GM19452 (cell line): Measurements from ENCODE around the gene PPP6R1.
A peak's percentile ranks its signal among the peaks of the same experiment; 100 is the strongest.

Experiments used
- ATAC-seq: cut with Tn5 transposase; IDR thresholded peaks from one replicate; pipeline ENCODE4 v1.9.1; 2021; ENCODE audit not compliant: unreplicated experiment

The PPP6R1 gene

DNA sequence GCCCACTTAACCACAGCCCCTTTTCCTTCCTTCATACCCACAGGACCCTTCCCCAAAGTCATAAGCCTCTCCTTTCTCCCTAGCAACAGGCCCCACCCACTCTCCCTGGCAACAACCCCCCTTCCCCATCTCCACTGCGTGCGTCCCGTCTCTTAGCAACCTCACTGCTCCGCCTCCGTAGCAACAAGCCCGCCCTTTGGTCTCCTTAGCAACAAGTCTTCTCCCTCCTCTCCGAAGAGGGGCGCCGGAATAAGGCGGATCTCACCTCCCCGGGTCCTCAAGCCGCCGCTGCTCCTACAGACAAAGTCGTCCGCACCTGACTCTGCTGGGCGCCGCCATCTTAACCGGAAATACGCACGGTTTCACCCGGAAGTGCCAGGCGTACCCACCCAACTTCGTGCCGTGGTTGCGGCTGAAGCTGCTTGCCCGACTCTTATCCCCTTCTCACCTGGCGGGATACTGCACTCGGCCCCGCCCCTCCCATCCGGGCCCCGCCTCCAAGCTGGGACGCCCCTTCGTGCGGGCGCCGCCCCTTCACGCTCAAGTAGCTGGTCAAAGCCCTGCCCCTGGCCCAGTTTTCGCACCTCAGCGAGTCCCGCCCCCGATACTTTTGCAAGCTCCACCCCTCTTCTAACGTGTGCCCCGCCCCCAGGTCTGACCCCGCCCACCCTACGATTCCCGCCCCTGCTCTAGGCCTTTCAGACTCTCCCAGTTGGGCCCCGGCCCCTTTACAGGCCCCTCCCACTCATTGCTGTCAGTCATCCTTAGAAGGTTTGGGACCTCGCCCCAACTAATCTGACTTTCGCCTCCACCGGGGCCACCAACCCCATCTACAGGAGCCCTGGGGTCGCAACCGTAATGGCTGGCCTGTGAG lies 21.2 kb upstream of the PPP6R1 start, which contains the start of gene HSPBP1:
Gene HSPBP1, minus strand, starts transcription at position 341 of the 874 bp plus-strand sequence. CDS start 502 bp downstream, outside the sequence.
- no peak for ATAC-seq

DNA sequence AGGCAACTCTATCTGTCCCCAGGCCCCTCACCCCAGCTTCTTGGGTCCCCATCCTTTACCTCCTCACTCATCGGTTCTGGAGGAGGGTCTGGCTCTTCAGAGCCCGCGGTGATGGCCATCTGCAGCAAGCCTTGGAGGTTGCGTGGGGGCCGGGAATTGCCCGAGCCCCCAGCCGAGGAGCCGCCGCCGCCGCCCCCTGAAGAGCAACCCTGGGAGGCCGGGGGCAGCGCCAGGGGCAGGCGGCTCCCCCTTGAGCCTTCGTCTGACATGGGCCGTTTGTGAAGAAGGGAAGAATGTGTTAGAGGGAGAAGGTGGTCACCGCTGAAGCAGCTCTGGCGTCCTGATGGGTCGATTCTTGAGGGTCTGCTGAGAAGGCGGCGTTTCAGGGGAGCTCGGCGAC lies 20.5 kb upstream of the PPP6R1 start:
- no peak for ATAC-seq

DNA sequence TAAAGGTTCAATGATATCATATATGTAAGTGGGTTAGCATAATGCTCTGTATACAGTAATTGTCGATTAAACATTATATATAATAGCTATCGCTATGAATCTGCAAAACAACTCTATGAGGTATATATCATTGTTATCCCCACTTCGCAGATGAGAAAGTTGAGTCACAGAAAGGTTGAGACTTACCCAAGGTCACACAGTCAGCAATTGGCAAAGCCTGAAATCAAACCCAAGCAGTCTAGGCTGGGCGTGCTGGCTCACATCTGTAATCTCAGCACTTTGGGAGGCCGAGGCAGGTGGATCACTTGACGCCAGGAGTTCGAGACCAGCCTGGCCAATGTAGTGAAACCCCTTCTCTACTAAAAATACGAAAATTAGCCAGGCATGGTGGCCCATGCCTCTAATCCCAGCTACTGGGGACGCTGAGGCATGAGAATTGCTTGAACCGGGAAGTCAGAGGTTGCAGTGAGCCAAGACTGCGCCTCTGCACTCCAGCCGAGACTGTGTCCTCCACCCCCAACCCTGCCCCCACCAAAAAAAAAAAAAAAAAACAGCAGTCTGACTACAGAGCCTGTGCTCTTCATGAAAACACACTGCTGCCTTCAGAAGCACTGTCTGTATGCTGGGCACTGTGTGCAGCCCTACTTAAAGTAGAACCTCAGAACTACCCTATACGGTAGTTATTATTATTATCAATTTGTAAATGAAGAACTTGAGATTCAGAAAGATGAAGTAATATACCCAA lies 19.7 kb upstream of the PPP6R1 start:
- ATAC-seq: no peak

DNA sequence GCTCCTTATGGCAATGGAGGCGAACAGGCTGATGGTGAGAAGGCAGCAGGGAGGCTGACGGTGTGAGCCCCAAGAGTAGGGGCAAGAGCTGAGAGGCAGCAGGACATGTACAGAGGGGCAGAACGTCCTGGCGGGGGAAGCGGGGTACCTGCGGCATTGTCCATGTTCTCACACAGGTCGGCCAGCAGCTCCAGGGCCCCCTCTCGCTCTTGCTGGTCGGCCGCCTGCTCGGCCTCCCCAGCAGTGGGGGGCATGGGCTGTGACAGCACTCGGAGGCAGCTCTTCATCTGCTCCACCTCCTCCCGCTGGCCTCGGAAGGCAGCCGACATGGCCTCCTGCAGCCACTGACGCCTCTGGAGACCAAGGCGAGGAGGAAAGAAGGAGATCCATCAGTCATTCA lies 18.7 kb upstream of the PPP6R1 start:
- no peak for ATAC-seq

DNA sequence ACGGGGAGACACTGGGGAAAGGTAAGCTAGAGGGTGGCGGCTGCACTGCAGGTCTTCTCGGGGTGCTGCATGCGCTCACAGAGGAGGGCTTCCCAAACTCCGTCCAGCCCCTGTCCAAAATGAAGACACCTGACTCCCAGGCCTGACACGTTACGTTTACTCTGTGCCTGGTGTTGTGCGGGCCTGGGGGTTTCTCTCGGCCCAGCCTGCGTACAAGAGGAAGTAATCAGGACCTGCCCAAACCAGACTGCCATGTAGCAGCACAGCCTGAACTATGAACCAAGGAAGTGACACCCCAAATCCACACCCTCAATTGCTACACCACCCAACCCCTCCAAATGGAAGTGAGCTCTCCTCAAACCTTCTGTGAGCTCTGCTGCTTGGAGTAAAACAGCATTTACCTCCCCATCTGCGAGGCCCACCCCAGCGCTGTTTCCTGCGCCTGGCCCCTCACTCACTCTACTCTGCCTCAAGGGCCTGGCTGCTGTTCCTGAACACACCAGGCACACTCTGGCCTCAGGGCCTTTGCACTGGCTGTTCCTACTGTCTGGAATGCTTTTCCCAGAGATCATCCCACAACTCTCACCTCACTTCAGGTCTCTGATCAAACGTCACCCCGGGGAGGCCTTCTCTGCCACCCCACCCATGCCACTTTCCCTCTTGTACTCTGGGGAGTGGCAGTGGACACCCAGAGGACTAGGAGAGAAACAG lies 18.1 kb upstream of the PPP6R1 start:
- peak; percentile 13 for ATAC-seq

DNA sequence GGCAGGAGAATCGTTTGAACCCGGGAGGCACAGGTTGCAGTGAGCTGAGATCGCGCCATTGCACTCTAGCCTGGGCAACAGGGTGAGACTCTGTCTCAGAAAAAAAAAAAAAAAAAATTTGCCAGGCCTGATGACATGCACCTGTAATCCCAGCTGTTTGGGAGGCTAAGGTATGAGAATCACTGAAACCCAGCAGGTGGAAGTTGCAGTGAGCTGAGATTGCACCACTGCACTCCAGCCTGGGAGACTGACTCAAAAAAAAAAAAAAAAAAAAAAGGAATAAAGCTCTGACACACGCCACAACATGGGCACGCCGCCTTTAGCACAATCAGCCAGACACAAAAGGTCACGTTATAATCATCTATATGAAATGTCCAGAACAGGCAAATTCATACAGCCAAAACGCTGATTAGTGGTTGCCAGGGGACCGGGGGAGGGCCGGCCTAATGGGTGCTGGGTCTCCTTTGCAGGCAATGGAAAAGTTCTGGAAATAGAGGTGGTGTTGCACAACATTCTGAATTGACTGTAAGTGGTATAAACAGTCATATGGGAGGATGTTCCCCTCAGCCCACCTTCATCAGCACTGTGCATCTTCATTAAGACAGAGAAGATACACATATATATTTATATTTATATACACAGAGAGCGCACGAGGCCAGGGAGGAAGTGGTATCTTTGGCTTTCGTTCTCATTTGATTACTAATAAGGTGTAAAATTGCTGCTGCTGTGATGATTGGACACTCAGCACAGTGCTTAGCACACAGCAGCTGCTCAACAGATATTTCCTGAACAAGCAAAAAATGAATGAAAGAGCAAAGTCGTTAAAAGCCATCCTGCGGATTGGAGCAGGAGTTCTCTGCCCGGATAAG lies 17.3 kb upstream of the PPP6R1 start:
- ATAC-seq: peak; percentile 56

DNA sequence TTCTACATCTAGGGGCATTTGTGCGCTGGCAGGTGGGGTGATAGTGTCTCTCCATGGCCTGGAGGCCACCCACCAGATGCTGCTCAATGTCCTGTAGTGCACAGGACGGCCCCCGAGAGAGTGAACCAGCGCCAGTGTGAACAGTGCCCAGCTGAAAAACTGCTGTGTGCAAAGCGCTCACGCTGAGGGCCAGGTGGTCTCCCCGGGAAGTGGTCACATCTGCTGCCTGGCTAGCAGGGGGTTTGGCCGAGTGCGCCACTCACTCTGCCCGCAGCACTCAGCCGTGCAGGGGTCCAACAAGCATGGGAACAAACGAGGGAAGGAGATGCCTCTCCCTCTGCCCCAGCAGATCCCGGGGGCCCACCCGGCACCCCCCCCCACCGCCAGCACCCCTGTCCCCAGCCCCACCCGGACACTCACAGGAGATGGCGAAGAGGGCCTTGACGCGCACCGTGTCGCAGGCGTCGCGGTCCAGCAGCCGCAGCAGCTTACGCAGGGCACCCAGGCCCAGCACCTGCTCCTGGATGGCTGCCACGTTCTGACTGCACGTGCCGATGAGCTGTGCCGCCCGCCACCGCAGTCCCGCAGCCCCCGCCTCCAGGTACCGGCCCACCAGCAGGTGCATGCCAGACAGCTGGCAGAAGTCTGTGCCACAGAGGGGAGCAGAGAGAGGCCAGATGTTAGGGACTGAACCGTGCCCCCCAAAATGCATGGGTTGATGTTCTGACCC lies 15.3 kb upstream of the PPP6R1 start:
- ATAC-seq: no peak

DNA sequence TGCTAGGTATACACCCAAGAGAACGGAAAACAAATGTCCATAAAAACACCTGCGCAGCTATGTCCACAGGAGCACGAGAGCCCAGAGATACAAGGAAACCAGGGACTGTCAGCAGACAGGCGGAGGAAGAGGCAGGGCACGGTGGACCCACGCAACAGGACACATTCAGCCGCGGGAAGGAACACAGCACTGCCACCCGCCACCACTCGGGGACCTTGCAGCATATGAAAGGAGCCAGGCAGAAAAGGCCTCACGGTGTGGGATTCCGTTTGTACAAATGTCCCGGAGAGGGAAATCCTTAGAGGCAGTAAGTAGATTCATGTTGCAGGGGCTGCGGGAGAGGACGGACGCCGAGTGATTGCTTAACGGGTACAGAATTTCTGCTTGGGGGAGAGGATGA lies 13.3 kb upstream of the PPP6R1 start:
- no peak for ATAC-seq

DNA sequence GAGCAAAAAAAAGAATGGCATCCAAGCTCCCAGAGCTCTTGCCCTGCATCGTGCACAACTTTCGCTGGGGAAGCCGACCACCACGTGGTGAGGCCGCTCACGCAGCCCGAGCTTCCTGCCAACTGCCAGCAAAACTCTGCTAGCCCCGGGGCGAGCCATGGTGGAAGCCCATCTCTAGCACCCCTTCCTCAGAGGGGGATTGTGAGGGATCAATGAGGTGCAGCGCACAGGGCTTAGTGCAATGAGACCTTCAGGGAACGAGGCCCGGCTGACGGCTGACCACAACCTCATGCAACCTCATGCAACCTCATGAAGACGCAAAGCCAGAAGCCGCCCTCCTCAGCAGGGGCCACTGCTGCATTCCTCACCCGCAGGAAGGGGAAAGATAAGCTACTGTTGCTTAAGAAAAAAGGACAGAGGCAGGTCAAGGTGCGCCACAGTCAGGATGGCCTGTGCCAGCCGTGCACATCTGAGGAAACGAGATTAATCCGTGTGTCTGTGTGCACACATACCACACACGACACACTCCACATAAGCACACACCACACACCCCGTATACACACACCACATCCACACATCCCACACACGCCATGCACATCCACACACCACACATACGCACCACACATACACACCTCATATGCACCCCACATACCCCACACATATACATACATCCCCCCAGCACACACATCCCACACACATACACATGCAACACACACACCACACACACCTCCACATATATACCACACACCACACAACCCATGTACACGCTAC lies 11.5 kb upstream of the PPP6R1 start:
- ATAC-seq: no peak

DNA sequence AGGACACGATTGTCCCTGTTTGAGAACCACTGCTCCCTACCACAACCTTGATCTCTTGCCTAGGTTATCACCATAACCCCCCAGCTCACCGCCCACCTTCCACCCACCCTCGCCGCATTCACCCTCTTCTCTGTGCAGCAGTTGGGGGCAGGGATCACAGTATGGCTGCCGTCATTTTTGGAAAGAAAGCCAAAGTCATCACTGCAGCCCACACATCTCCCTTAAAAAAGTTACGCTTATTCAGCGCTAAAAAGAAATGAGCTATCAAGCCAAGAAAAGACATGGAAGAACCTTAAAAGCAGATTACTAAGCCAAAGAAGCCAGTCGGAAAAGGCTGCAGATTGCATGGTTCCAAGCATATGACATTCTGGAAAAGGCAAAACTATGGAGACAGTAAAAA lies 10.5 kb upstream of the PPP6R1 start:
- no peak for ATAC-seq

DNA sequence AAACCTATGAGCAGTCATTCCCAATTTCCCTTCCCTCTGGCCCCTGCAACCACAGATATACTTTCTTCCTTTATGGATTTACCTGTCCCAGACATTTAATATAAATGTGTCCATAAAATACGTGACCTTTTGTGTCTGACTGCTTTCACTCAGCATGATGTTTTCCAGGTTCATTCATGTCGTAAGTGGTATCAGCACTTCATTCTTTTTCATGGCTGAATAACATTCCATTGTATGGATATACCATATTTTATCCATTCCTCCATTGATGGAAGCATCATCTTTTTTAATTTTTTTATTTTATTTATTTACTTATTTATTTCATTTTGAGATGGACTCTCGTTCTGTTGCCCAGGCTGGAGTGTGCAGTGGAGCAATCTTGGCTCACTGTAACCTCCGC lies 8.0 kb upstream of the PPP6R1 start:
- ATAC-seq: no peak

DNA sequence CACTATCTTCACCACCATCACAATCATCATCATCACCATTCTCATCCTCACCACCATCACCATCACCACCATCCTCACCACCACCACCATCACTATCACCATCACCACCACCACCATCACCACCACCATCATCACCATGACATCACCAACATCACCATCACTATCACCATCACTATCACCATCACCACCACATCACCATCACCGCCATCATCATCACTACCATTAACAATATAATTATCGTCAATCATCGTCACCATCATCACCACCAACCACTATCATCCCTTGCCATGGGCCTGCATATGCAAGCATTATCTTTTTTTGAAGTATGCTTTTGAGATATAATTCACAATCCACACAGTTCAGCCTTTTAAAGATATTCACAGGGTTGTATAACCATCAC lies 7.6 kb upstream of the PPP6R1 start:
- no peak for ATAC-seq

DNA sequence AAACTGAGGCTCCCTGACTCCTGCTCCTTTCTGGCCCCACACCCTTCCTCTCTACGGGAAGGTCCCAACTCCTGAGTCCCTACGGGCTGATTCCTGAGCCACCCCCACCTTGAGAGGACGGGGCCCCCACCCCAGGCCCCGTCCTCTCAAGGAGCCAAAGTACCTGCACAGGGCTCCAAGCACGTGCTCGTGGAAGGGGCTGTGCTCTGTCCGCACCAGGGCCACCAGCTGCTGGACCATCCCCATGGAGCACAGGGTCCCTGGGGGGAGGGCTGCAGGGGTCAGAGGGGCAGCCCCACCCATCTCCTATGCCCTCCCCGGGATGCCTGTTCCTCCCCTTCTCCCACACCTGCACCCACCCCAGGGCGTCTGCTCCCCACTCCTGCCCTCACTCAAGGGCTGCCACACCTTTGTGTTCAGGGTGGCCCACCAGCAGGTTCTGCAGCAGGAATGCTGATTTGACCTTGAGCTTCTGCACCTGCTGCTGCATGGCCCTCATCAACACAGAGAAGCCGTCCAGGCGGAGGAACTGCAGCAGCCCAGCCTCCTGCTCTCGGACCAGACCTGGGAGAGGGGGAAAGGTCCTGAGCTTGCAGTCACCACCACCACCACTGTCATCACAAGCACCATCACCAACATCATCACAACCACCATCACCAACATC lies 7.0 kb upstream of the PPP6R1 start:
- ATAC-seq: no peak

DNA sequence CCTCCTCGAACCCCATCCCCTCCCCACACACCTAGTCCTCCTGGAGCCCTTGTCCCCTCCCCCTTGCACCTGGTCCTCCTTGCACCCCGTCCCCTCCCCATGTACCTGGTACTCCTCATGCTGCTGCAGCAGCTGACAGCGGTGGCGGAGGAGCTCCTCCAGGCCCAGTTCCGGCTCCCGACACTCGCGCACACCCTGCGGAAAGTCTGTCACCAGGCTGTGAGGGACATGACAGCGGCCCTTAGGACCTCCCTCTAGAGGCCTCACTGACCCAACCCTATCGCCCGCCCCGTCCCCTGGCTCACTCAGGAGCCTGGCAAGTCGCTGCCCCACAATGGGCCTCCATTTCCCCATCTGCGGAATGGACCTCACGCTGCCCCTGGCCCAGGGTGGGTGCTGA lies 6.4 kb upstream of the PPP6R1 start:
- no peak for ATAC-seq

DNA sequence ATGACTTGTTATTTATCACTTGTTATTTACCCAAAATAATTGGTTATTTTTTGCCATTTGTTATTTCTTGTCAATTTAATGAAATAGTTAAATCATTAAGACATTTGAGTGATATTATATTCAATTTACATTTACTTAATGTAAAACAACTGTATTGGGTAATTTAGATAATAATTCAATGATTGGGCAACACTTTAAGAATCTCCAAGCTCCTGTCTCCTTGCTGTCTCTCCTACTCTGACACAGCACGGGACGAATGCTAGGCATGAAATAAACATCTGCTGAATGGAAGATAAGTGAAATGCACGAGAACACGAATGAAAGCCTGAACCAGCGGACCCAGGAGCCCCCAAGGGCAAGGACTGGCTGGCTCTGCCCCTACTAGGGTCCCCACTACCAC lies 5.7 kb upstream of the PPP6R1 start:
- no peak for ATAC-seq

DNA sequence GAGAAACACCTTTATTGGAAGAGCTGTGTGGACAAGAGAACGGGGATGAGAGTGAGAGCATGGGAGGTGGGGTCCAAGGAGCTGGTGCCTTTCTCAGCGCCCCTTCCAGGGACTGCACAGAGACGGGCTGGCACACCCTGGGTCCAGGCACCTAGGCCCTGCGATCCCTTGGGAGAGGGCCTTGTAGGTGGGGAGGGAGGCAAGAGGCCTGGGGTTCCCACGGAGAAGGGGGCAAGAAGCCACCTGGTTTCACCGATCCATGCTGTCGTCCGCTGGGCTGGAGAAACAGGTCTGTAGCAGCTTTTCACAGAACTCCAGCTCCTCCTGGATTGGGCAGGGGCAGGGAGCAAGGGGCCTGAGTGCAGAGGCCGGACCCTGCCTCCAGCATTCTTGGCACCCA lies 3.5 kb upstream of the PPP6R1 start:
- no peak for ATAC-seq

DNA sequence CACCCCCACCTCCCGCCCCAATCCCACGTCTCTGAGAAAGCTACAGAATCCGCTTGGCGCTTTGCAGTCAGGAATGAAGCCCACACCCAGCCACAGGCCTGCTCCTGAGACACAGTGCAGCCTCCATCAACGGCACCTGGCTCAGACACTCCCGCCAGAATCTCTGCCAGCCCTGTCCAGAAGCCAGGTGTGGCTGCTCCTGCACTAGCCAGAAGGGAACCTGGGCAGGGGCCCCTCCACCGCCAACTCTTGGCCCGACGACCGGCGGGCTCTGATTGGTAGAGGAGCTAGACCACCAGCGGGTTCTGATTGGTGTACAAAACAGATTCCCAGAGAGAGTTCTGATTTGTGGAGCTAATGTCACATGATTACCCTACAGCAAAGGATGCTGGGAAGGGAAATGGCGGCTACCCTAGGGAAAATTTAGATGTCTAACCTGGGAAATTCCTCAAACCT lies 2.9 kb upstream of the PPP6R1 start:
- ATAC-seq: no peak

DNA sequence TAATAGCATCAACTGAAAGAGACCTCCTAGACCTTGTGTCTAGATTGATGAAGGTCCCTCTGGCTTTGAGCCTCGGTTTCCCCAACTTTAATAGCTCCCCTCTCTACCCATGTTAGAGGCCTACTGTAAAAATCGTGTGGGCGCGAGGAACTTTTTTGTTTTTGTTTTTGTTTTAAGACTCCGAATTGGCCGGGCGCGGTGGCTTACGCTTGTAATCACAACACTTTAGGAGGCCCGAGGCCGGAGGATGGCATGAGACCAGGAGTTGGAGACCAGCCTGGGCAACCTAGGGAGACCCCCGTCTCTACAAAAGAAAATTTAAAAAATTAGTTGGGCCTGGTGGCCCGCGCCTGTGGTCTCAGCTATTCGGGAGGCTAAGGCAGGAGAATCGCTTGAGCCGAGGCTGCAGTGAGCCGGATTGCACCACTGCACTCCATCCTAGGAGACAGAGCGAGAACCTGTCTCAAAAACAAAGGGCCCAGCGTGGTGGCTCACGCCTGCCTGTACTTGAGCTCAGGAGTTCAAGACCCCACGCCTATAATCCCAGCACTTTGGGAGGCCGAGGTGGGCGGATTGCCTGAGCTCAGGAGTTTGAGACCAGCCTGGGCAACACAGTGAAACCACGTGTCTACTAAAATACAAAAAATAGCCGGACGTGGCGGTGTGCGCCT lies 858 bp upstream of the PPP6R1 start:
- no peak for ATAC-seq
